ENCODE data around the gene C15orf62.

Gene C15orf62

DNA sequence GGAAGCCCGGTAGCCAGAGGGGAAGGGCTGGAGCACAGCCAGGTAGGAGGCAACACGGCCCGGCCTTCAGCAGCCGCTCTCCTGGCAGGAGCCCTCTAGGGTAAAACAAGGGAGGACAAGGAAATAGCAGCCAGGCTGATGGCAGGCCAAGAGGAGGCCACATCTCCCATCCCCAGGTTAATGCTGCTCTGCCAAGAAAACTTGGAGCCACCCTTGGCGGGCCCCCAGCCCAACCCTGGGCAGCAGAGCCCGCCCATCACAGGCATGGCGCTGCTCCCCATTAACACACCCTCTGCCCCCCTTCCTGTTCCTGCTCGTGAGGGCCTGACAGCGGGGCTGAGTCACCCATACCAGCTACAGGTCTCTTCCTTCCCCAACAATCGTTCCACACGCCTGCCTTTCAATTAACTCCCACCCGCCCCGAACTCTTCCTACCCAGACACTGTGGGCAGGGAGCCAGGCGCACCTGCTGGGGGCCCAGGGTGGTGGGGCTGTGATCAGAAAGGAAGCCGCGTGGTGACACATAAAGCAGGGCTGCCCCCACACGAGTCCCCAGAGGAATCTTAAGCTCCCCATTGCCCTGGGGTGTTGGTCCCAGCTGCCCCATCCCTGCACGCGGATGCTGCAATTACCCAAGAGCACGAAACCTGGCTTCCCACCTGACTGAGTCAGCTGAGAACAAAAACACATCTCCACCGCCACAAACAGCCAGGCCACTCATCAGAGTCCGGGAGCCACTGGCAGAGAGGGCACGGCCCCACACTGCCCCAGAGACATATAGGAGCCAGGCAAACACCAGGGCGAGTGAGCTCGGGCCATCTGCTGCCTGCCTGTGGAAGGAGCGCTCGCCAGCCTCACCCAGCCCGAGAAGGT is at the start of gene C15orf62:
TSS of gene C15orf62 (plus strand) at position 707 of the 873 bp plus-strand sequence. CDS start 516 bp downstream, outside the sequence.
- no peaks in the 10 kb centered on the region for H3K27me3 ChIP-seq (ENCODE audit: insufficient read depth, low read length)
- H3K79me2 ChIP-seq (ENCODE audit: control insufficient read depth, insufficient read depth, low read length, unreplicated experiment): no peaks in the 10 kb centered on the region
- no peak within 1 kb of the TSS for H2AFZ ChIP-seq (ENCODE audit: low read length, unreplicated experiment)
- no peak within 1 kb of the TSS for H3K4me3 ChIP-seq (ENCODE audit: low read depth, low read length)
- H3K4me1 ChIP-seq (ENCODE audit: control insufficient read depth, insufficient read depth, low read length, unreplicated experiment): peaks cover 44% of the 10 kb centered on the region
- H3K27ac ChIP-seq (ENCODE audit: low read depth, low read length): no peak within 1 kb of the TSS
- H3K36me3 ChIP-seq (ENCODE audit: insufficient read depth, low read length): peaks cover 11% of the 10 kb centered on the region; the same call in 1 of the 2 replicates

DNA sequence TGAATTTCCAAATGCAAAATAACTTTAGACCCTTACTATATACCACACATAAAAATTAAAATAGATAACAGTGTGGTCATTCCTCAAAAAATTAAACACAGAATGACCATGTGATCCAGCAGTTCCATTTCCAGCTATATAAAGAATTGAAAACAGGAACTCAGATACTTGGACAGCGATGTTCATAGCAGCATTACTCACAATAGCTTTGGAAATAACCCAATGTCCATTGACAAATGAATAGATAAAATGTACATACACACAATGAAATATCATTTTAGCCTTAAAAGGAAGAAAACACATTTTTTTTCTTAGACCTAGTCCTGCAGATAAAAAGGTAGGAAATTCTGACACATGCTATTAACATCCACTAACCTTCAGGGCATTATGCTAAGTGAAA is 48.1 kb upstream of the C15orf62 start:
- no peaks in the 10 kb centered on the region for H3K4me1 ChIP-seq (ENCODE audit: control insufficient read depth, insufficient read depth, low read length, unreplicated experiment)
- no peak overlapping the region for H3K4me3 ChIP-seq (ENCODE audit: low read depth, low read length)
- H3K27ac ChIP-seq (ENCODE audit: low read depth, low read length): no peak overlapping the region
- H3K79me2 ChIP-seq (ENCODE audit: control insufficient read depth, insufficient read depth, low read length, unreplicated experiment): no peaks in the 10 kb centered on the region
- no peaks in the 10 kb centered on the region for H3K27me3 ChIP-seq (ENCODE audit: insufficient read depth, low read length)
- peaks cover 8% of the 10 kb centered on the region for H3K36me3 ChIP-seq (ENCODE audit: insufficient read depth, low read length)
- no peak overlapping the region for H2AFZ ChIP-seq (ENCODE audit: low read length, unreplicated experiment)

- Histone ChIP-seq H3K79me2 (ENCODE audit: control insufficient read depth, insufficient read depth, low read length, unreplicated experiment) (no peaks in the 10 kb centered on the region), H3K36me3 (ENCODE audit: insufficient read depth, low read length) (peaks cover 8% of the 10 kb centered on the region), H3K27me3 (ENCODE audit: insufficient read depth, low read length) (no peaks in the 10 kb centered on the region), H3K4me1 (ENCODE audit: control insufficient read depth, insufficient read depth, low read length, unreplicated experiment) (no peaks in the 10 kb centered on the region), H3K4me3 (ENCODE audit: low read depth, low read length) (no peak overlapping the region), H2AFZ (ENCODE audit: low read length, unreplicated experiment) (no peak overlapping the region), H3K27ac (ENCODE audit: low read depth, low read length) (no peak overlapping the region)
Measured at GRCh38 chr15:40722354-40722753, 47.4 kb upstream of the C15orf62 start.

DNA sequence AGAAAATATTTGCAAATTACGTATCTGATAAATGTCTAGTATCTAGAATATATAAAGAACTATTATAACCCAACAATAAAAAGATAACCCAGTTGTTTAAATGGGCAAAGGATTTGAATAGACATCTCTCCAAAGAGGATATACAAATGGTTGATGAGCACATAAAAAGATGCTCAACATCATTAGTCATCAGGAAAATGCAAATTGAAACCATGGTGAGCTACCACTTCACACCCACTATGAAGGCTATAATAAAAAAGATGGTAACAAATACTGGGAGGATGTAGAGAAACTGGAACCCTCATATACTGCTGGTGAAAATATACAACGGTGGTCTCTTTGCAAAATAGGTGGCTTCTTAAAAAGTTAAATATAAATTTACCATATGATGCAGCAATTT is 46.8 kb upstream of the C15orf62 start:
- no peaks in the 10 kb centered on the region for H3K27me3 ChIP-seq (ENCODE audit: insufficient read depth, low read length)
- no peaks in the 10 kb centered on the region for H3K79me2 ChIP-seq (ENCODE audit: control insufficient read depth, insufficient read depth, low read length, unreplicated experiment)
- H3K4me1 ChIP-seq (ENCODE audit: control insufficient read depth, insufficient read depth, low read length, unreplicated experiment): no peaks in the 10 kb centered on the region
- peaks cover 8% of the 10 kb centered on the region for H3K36me3 ChIP-seq (ENCODE audit: insufficient read depth, low read length)
- H2AFZ ChIP-seq (ENCODE audit: low read length, unreplicated experiment): no peak overlapping the region
- no peak overlapping the region for H3K4me3 ChIP-seq (ENCODE audit: low read depth, low read length)
- H3K27ac ChIP-seq (ENCODE audit: low read depth, low read length): no peak overlapping the region

GRCh38 chr15:40723919-40724318 is 45.9 kb upstream of the C15orf62 start:
- H3K36me3 ChIP-seq (ENCODE audit: insufficient read depth, low read length): peaks cover 10% of the 10 kb centered on the region
- no peak overlapping the region for H3K27ac ChIP-seq (ENCODE audit: low read depth, low read length)
- H3K27me3 ChIP-seq (ENCODE audit: insufficient read depth, low read length): no peaks in the 10 kb centered on the region
- H3K4me1 ChIP-seq (ENCODE audit: control insufficient read depth, insufficient read depth, low read length, unreplicated experiment): no peaks in the 10 kb centered on the region
- H3K4me3 ChIP-seq (ENCODE audit: low read depth, low read length): no peak overlapping the region
- H2AFZ ChIP-seq (ENCODE audit: low read length, unreplicated experiment): no peak overlapping the region
- no peaks in the 10 kb centered on the region for H3K79me2 ChIP-seq (ENCODE audit: control insufficient read depth, insufficient read depth, low read length, unreplicated experiment)

DNA sequence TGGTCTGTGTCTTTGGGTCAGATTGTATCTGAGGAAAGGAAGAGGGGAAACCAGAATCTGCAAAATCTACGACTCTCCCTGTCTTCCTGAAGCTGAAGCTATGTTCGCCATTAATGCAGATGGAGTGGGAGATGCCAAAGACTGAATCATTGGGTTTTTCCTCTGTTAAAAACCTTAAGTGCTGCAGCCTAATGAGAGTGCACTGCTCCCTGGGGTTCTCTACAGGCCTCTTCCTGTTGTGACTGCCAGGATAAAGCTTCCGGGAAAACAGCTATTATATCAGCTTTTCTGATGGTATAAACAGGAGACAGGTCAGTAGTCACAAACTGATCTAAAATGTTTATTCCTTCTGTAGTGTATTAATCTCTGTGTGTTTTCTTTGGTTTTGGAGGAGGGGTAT is 38.7 kb upstream of the C15orf62 start:
- H3K36me3 ChIP-seq (ENCODE audit: insufficient read depth, low read length): peaks cover 30% of the 10 kb centered on the region

GRCh38 chr15:40736575-40736974 is 33.2 kb upstream of the C15orf62 start:
- Histone ChIP-seq H3K4me3 (ENCODE audit: low read depth, low read length) (no peak overlapping the region), H2AFZ (ENCODE audit: low read length, unreplicated experiment) (no peak overlapping the region), H3K27me3 (ENCODE audit: insufficient read depth, low read length) (no peaks in the 10 kb centered on the region), H3K27ac (ENCODE audit: low read depth, low read length) (no peak overlapping the region), H3K79me2 (ENCODE audit: control insufficient read depth, insufficient read depth, low read length, unreplicated experiment) (no peaks in the 10 kb centered on the region), H3K36me3 (ENCODE audit: insufficient read depth, low read length) (peaks cover 19% of the 10 kb centered on the region), H3K4me1 (ENCODE audit: control insufficient read depth, insufficient read depth, low read length, unreplicated experiment) (no peaks in the 10 kb centered on the region)

More for the DNA sequence above, 38.7 kb upstream of the C15orf62 start:
- Histone ChIP-seq H3K4me1 (ENCODE audit: control insufficient read depth, insufficient read depth, low read length, unreplicated experiment) (no peaks in the 10 kb centered on the region), H3K27ac (ENCODE audit: low read depth, low read length) (no peak overlapping the region), H3K4me3 (ENCODE audit: low read depth, low read length) (no peak overlapping the region), H3K27me3 (ENCODE audit: insufficient read depth, low read length) (no peaks in the 10 kb centered on the region), H3K79me2 (ENCODE audit: control insufficient read depth, insufficient read depth, low read length, unreplicated experiment) (no peaks in the 10 kb centered on the region), H2AFZ (ENCODE audit: low read length, unreplicated experiment) (no peak overlapping the region)

GRCh38 chr15:40737048-40737447 is 32.7 kb upstream of the C15orf62 start:
- Histone ChIP-seq H3K36me3 (ENCODE audit: insufficient read depth, low read length) (peaks cover 14% of the 10 kb centered on the region), H3K27ac (ENCODE audit: low read depth, low read length) (no peak overlapping the region), H3K4me3 (ENCODE audit: low read depth, low read length) (no peak overlapping the region)

GRCh38 chr15:40739047-40739446 is 30.7 kb upstream of the C15orf62 start:
- Histone ChIP-seq H3K36me3 (ENCODE audit: insufficient read depth, low read length) (peaks cover 18% of the 10 kb centered on the region), H3K4me1 (ENCODE audit: control insufficient read depth, insufficient read depth, low read length, unreplicated experiment) (peaks cover 7% of the 10 kb centered on the region), H2AFZ (ENCODE audit: low read length, unreplicated experiment) (no peak overlapping the region), H3K4me3 (ENCODE audit: low read depth, low read length) (no peak overlapping the region), H3K27ac (ENCODE audit: low read depth, low read length) (no peak overlapping the region), H3K27me3 (ENCODE audit: insufficient read depth, low read length) (no peaks in the 10 kb centered on the region), H3K79me2 (ENCODE audit: control insufficient read depth, insufficient read depth, low read length, unreplicated experiment) (no peaks in the 10 kb centered on the region)

More at GRCh38 chr15:40737048-40737447, 32.7 kb upstream of the C15orf62 start:
- Histone ChIP-seq H3K79me2 (ENCODE audit: control insufficient read depth, insufficient read depth, low read length, unreplicated experiment) (no peaks in the 10 kb centered on the region), H3K4me1 (ENCODE audit: control insufficient read depth, insufficient read depth, low read length, unreplicated experiment) (no peaks in the 10 kb centered on the region), H2AFZ (ENCODE audit: low read length, unreplicated experiment) (no peak overlapping the region), H3K27me3 (ENCODE audit: insufficient read depth, low read length) (no peaks in the 10 kb centered on the region)

GRCh38 chr15:40739854-40740253 is 29.9 kb upstream of the C15orf62 start:
- H3K4me1 ChIP-seq (ENCODE audit: control insufficient read depth, insufficient read depth, low read length, unreplicated experiment): peaks cover 16% of the 10 kb centered on the region
- no peak overlapping the region for H3K27ac ChIP-seq (ENCODE audit: low read depth, low read length)
- H3K27me3 ChIP-seq (ENCODE audit: insufficient read depth, low read length): no peaks in the 10 kb centered on the region
- peaks cover 18% of the 10 kb centered on the region for H3K36me3 ChIP-seq (ENCODE audit: insufficient read depth, low read length)
- H2AFZ ChIP-seq (ENCODE audit: low read length, unreplicated experiment): no peak overlapping the region
- H3K4me3 ChIP-seq (ENCODE audit: low read depth, low read length): no peak overlapping the region
- H3K79me2 ChIP-seq (ENCODE audit: control insufficient read depth, insufficient read depth, low read length, unreplicated experiment): no peaks in the 10 kb centered on the region

- H3K27ac ChIP-seq (ENCODE audit: low read depth, low read length): peak overlapping the region; percentile 38; the same call in 1 of the 2 replicates
- no peak overlapping the region for H3K4me3 ChIP-seq (ENCODE audit: low read depth, low read length)
Measured at GRCh38 chr15:40743485-40743901, 26.3 kb upstream of the C15orf62 start.

More at GRCh38 chr15:40743485-40743901, 26.3 kb upstream of the C15orf62 start:
- no peaks in the 10 kb centered on the region for H3K27me3 ChIP-seq (ENCODE audit: insufficient read depth, low read length)
- no peak overlapping the region for H2AFZ ChIP-seq (ENCODE audit: low read length, unreplicated experiment)
- H3K4me1 ChIP-seq (ENCODE audit: control insufficient read depth, insufficient read depth, low read length, unreplicated experiment): peaks cover 32% of the 10 kb centered on the region
- H3K79me2 ChIP-seq (ENCODE audit: control insufficient read depth, insufficient read depth, low read length, unreplicated experiment): no peaks in the 10 kb centered on the region
- peaks cover 5% of the 10 kb centered on the region; the same call in 1 of the 2 replicates for H3K36me3 ChIP-seq (ENCODE audit: insufficient read depth, low read length)
